GM21390 (cell line): ENCODE results near the gene GPR15.
"Not testable (repeated sequence)": the region's sequence is repeated elsewhere in the genome, so short reads cannot be mapped to it uniquely, and the experiment has no call there.

Experiments
- ATAC-seq: cut with Tn5 transposase; IDR thresholded peaks from one replicate; pipeline ENCODE4 v1.9.1; 2021; ENCODE audit not compliant: unreplicated experiment

Gene GPR15

GRCh38 chr3:98556164-98557130 lies 24.7 kb downstream of the GPR15 start:
- peak; percentile 72 for ATAC-seq

- ATAC-seq, result no peak
These were observed 25.7 kb downstream of the GPR15 start for GRCh38 chr3:98557324-98558010.

GRCh38 chr3:98558100-98558827 lies 26.5 kb downstream of the GPR15 start:
- no peak for ATAC-seq

GRCh38 chr3:98559769-98560168 lies 28.0 kb downstream of the GPR15 start:
- not testable (repeated sequence) for ATAC-seq

GRCh38 chr3:98560911-98561310 lies 29.1 kb downstream of the GPR15 start:
- no peak for ATAC-seq

- peak; percentile 16 for ATAC-seq
These were observed 30.1 kb downstream of the GPR15 start for GRCh38 chr3:98561727-98562521.

GRCh38 chr3:98563661-98564281 lies 32.0 kb downstream of the GPR15 start:
- peak; percentile 52 for ATAC-seq

- ATAC-seq, result peak; percentile 14
These were observed 32.7 kb downstream of the GPR15 start for GRCh38 chr3:98564282-98565005.

GRCh38 chr3:98565237-98565643 lies 33.5 kb downstream of the GPR15 start:
- no peak for ATAC-seq

- ATAC-seq, result no peak
These were observed 34.1 kb downstream of the GPR15 start for GRCh38 chr3:98565843-98566242.

GRCh38 chr3:98567666-98568270 lies 36.0 kb downstream of the GPR15 start:
- peak; percentile 22 for ATAC-seq

GRCh38 chr3:98568402-98568801 lies 36.6 kb downstream of the GPR15 start:
- ATAC-seq, result no peak

- peak; percentile 70 for ATAC-seq
These were observed 41.5 kb downstream of the GPR15 start for GRCh38 chr3:98573181-98573728.

- ATAC-seq, result no peak
These were observed 42.4 kb downstream of the GPR15 start for GRCh38 chr3:98574132-98574531.

- no peak for ATAC-seq
These were observed 45.6 kb downstream of the GPR15 start for GRCh38 chr3:98577178-98577895.

- no peak for ATAC-seq
These were observed 48.9 kb downstream of the GPR15 start for GRCh38 chr3:98580401-98581386.

- ATAC-seq, result no peak
These were observed 49.7 kb downstream of the GPR15 start for GRCh38 chr3:98581474-98581873.
